AG04449 (cell line): ENCODE measurements around the gene ERAL1.

Experiments used
- CTCF ChIA-PET: fragments of 350-600 bp; formaldehyde crosslinking; extraction: SDS; loops from one replicate; lab custom pipeline; 2021; ENCODE audit warnings: antibody characterized with exemption; lab: Yijun Ruan, JAX
- POLR2A ChIA-PET: fragments of 400-600, 350-600 bp; formaldehyde crosslinking; extraction: SDS; loops from one replicate; lab custom pipeline; 2020; ENCODE audit warnings: antibody characterized with exemption, inconsistent platforms; lab: Yijun Ruan, JAX
- DNase-seq: peaks from one replicate; pipeline ENCODE4 v3.0.0-alpha.2; 2010; ENCODE audit warnings: low read depth, low spot score
- H3K4me3 ChIP-seq: 2 replicates; pipeline ENCODE4 v1.5.1; 2011; ENCODE audit warnings: low read depth, mild to moderate bottlenecking, control low read depth, low read length
- CTCF ChIP-seq: IDR thresholded peaks from one replicate; pipeline ENCODE4 v1.5.1; 2011; ENCODE audit warnings: mild to moderate bottlenecking, moderate library complexity, low read length, control low read depth, inconsistent platforms; ENCODE audit not compliant: insufficient read depth; ENCODE audit errors: missing control alignments

ERAL1 gene

GRCh38 chr17:28863953-28864352 is 9.1 kb downstream of the ERAL1 start:
- ChIA-PET POLR2A (no interaction called here), CTCF (interaction anchor here (0.6 to 1.1 kb wide), 2 partner anchors 20 to 100 kb away, joined by 3 read pairs; no protein-coding TSS in a partner anchor)
- TF ChIP-seq CTCF, result no peak
- DNase-seq, result no peak
- H3K4me3 ChIP-seq, result no peak overlapping the region

- no peak for TF ChIP-seq CTCF
- ChIA-PET CTCF (interaction anchor here (0.7 to 1.3 kb wide), 2 partner anchors 10 to 52 kb away, joined by 3 to 4 read pairs; no protein-coding TSS in a partner anchor), POLR2A (interaction anchor here (1.0 kb wide), 1 partner anchor 120 kb away, joined by 3 read pairs; no protein-coding TSS in a partner anchor)
- DNase-seq, result no peak
- H3K4me3 ChIP-seq, result no peak overlapping the region
Observed at GRCh38 chr17:28864991-28865849, 10.4 kb downstream of the ERAL1 start.

- no peak for DNase-seq
- H3K4me3 ChIP-seq, result no peak overlapping the region
- CTCF ChIA-PET, result interaction anchor here (0.7 to 1.3 kb wide), 2 partner anchors 11 to 51 kb away, joined by 3 to 4 read pairs; no protein-coding TSS in a partner anchor
- POLR2A ChIA-PET, result interaction anchor here (0.6 to 1.0 kb wide), 2 partner anchors 101 to 121 kb away, joined by 3 read pairs; no protein-coding TSS in a partner anchor
- TF ChIP-seq CTCF, result no peak
Observed at GRCh38 chr17:28865946-28866752, 11.3 kb downstream of the ERAL1 start.

GRCh38 chr17:28867276-28867675 is 12.5 kb downstream of the ERAL1 start:
- POLR2A ChIA-PET, result no interaction called here

GRCh38 chr17:28871056-28871579 is 16.3 kb downstream of the ERAL1 start:
- no peak for DNase-seq
- H3K4me3 ChIP-seq, result no peak overlapping the region
- no peak for TF ChIP-seq CTCF
- ChIA-PET POLR2A (interaction anchor here (0.7 kb wide), 1 partner anchor 102 kb away, joined by 3 read pairs; no protein-coding TSS in a partner anchor), CTCF (interaction anchor here (1.2 to 1.3 kb wide), 2 partner anchors 13 to 108 kb away, joined by 3 to 6 read pairs; no protein-coding TSS in a partner anchor)

More at GRCh38 chr17:28867276-28867675, 12.5 kb downstream of the ERAL1 start:
- no peak for TF ChIP-seq CTCF
- no peak overlapping the region for H3K4me3 ChIP-seq
- CTCF ChIA-PET, result interaction anchor here (0.7 kb wide), 1 partner anchor 17 kb away, joined by 3 read pairs; no protein-coding TSS in a partner anchor
- DNase-seq, result no peak
